IPS-18a (cell line): ENCODE data around the gene CCNH.

ENCODE experiments used
- H3K27ac ChIP-seq: one replicate; pipeline ENCODE4 v1.5.1; 2013; ENCODE audit warnings: low read length
- H3K27me3 ChIP-seq: one replicate; pipeline ENCODE4 v1.6.1; 2013; ENCODE audit warnings: mild to moderate bottlenecking, low read length; ENCODE audit not compliant: control insufficient read depth, insufficient read depth
- H3K36me3 ChIP-seq: one replicate; pipeline ENCODE4 v1.6.1; 2013; ENCODE audit warnings: low read depth, low read length; ENCODE audit not compliant: control insufficient read depth
- H3K4me1 ChIP-seq: one replicate; pipeline ENCODE4 v1.6.1; 2013; ENCODE audit warnings: low read depth, low read length; ENCODE audit not compliant: control insufficient read depth
- H3K4me3 ChIP-seq: one replicate; pipeline ENCODE4 v1.5.1; 2013; ENCODE audit warnings: low read length
- H3K9ac ChIP-seq: one replicate; pipeline ENCODE4 v1.6.1; 2013; ENCODE audit warnings: mild to moderate bottlenecking, low read length, moderate library complexity
- H3K9me3 ChIP-seq: one replicate; pipeline ENCODE4 v1.6.1; 2013; ENCODE audit warnings: low read depth, low read length; ENCODE audit not compliant: control insufficient read depth

CCNH gene

DNA sequence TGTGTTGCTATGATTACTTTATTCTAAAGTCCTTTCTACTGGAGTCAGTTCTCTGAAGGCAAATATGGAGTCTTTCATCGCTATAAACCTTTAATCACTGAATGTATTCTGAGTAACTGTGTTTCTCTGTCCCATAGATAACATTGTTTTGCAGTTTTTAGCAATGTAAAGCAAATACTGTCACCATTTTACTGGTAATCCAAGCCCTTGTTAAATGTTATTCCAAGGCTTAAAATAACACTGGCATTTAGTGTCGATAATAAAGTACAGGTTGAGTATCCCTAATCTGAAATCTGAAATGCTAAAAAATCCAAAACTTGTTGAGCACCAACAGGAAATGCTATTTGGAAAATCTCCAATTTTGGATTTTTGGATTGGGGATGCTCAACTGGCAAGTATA lies 24.6 kb downstream of the CCNH start:
- no peak overlapping the region for H3K27ac ChIP-seq
- H3K9me3 ChIP-seq: no peaks in the 10 kb centered on the region

DNA sequence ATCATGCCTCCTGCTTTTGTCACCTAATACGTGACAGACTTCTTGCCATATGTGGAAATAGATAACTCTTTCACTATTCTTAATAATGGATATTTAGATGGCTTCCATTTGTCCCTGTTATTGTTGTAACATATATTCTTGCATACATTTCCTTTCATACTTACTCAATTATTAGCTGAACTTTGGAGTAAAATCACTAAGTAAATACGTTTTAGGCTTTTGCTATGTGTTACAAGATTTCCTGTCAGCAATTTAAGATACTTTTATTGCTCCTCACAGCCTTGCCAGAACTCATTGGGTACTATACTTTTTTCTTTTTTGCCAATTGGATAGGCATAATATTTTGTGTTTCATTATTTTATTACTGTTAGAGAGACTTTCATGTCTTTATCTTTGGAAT lies 26.9 kb downstream of the CCNH start:
- H3K36me3 ChIP-seq: peaks cover 80% of the 10 kb centered on the region
- H3K27me3 ChIP-seq: no peaks in the 10 kb centered on the region
- no peak overlapping the region for H3K9ac ChIP-seq
- no peak overlapping the region for H3K4me3 ChIP-seq
- no peaks in the 10 kb centered on the region for H3K9me3 ChIP-seq
- no peak overlapping the region for H3K27ac ChIP-seq
- no peaks in the 10 kb centered on the region for H3K4me1 ChIP-seq

More for the DNA sequence above, 24.6 kb downstream of the CCNH start:
- Histone ChIP-seq H3K4me1 (no peaks in the 10 kb centered on the region), H3K4me3 (no peak overlapping the region), H3K36me3 (peaks cover 92% of the 10 kb centered on the region), H3K27me3 (no peaks in the 10 kb centered on the region), H3K9ac (no peak overlapping the region)

DNA sequence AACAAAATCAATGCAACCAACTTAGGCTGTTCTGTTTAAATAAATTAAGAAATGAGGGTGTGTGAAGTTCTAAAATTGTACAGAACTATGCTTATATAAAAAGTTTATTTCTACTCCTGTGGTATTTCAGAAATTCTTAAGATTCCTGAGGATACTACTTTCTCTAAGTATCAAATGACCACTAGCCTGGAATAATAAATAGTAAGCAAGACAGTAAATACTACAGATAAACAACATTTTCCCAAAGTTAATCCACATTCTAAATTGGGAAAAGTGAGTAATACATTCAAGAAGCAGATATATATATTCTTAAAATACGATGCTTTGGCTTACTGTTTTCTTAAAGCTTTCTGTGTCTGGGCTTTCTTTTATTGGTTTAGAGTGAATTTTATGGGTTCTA lies 29.5 kb downstream of the CCNH start:
- Histone ChIP-seq H3K27me3 (no peaks in the 10 kb centered on the region), H3K4me3 (no peak overlapping the region), H3K36me3 (peaks cover 78% of the 10 kb centered on the region), H3K9ac (no peak overlapping the region), H3K9me3 (no peaks in the 10 kb centered on the region), H3K27ac (no peak overlapping the region), H3K4me1 (no peaks in the 10 kb centered on the region)

DNA sequence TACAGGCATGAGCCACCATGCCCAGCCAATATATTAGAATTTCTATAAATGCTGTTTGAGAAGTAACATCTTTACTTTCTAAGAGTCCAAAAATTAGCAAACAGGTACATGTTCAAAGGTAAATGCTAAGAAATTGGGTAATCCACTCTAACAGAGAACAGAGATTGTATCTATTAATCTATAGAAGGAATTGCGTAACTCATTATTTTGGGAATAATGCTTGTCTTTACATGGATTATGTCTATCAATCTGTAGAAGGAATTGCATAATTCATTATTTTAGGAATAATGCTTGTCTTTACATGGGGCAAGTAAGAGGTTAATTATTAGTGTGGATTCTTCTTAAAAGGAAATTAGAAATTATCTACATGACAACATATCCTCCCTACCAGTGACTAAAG lies 30.5 kb downstream of the CCNH start:
- peaks cover 75% of the 10 kb centered on the region for H3K36me3 ChIP-seq

DNA sequence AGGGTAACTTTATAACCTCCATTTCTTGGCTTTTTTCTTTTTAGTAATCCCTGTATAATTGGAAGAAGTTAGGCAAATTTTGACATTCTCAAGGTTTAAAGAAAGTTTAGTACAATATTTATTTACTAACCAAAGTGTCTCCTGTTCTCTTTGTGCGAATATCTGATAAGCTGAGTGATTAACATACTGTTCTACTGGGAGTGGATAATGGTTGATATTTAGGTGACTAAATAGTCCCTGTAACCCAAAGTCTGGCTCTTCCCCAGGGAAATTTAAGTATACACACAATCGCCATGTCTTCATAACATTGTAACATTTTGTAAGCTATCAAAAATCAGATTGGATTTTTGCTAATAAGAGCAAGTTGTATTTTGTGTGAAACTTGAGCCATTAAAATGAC lies 40.0 kb downstream of the CCNH start:
- no peaks in the 10 kb centered on the region for H3K9me3 ChIP-seq
- no peak overlapping the region for H3K27ac ChIP-seq
- H3K36me3 ChIP-seq: peaks cover 36% of the 10 kb centered on the region
- no peaks in the 10 kb centered on the region for H3K27me3 ChIP-seq
- no peak overlapping the region for H3K9ac ChIP-seq
- no peak overlapping the region for H3K4me3 ChIP-seq
- H3K4me1 ChIP-seq: no peaks in the 10 kb centered on the region

More for the DNA sequence above, 30.5 kb downstream of the CCNH start:
- H3K9me3 ChIP-seq: no peaks in the 10 kb centered on the region
- H3K9ac ChIP-seq: no peak overlapping the region
- no peak overlapping the region for H3K27ac ChIP-seq
- H3K4me1 ChIP-seq: no peaks in the 10 kb centered on the region
- no peaks in the 10 kb centered on the region for H3K27me3 ChIP-seq
- no peak overlapping the region for H3K4me3 ChIP-seq

DNA sequence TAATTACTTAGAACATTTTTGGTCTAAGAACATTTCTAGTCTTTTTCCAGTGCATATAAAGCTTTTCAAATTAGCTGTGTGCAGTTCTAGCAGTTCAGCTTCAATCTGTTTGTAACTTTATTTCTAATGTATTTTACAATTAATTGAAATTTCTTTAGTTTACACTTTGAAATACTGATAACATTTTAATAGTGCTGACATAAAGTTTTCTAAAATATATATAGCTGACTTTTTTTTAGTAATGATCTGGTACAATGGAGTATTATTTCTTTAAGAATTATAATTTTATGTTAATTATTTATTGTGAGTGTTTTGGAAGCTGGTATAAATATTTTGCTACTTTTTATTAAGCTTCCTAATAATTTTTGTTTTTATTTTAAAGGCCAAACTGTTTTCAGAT lies 43.3 kb downstream of the CCNH start:
- H3K4me3 ChIP-seq: no peak overlapping the region
- no peak overlapping the region for H3K9ac ChIP-seq
- no peaks in the 10 kb centered on the region for H3K27me3 ChIP-seq
- H3K9me3 ChIP-seq: no peaks in the 10 kb centered on the region
- no peaks in the 10 kb centered on the region for H3K4me1 ChIP-seq
- no peak overlapping the region for H3K27ac ChIP-seq
- H3K36me3 ChIP-seq: peaks cover 19% of the 10 kb centered on the region

DNA sequence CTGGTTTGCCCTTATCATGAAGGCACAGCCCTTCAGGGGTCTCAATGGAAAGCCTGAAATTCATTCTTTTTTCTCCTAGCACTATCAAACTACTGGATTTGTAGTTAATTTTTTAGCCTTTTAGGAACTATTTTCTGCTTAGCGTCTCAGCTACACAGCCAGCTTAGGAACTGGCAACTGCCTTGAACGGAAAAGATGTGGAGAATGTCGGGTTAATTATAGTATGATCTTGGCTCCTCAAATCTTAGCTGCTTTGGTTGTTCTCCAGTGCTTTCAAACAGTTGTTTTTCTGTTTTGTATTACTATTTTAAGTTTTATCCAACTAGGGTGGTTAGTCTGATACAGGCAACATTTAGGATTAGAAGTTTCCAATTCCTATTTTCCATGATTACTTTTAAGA lies 44.1 kb downstream of the CCNH start:
- Histone ChIP-seq H3K27me3 (no peaks in the 10 kb centered on the region), H3K9ac (no peak overlapping the region), H3K9me3 (no peaks in the 10 kb centered on the region), H3K36me3 (peaks cover 19% of the 10 kb centered on the region), H3K4me3 (no peak overlapping the region), H3K27ac (no peak overlapping the region), H3K4me1 (no peaks in the 10 kb centered on the region)

DNA sequence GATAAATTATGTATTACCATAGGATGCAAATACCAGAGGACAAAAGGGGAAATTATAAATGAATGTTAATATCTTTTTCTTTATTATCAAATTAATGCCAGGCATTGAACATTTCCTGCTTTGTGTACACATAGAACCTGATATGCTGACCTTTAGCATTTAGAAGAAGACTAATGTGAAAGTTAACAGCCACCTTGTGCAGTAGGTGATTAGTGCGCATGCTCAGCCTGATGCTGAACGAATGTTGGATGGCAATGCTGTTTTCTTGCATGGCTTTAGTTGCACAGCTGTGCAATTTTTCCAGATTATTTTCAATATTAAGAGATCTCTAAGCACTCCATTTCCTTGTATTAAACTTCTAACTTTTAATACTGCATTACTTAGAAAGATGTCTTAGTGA lies 45.5 kb downstream of the CCNH start:
- no peak overlapping the region for H3K9ac ChIP-seq
- H3K36me3 ChIP-seq: peaks cover 11% of the 10 kb centered on the region
- H3K27me3 ChIP-seq: no peaks in the 10 kb centered on the region
- no peak overlapping the region for H3K4me3 ChIP-seq
- no peaks in the 10 kb centered on the region for H3K9me3 ChIP-seq
- no peak overlapping the region for H3K27ac ChIP-seq
- H3K4me1 ChIP-seq: no peaks in the 10 kb centered on the region

DNA sequence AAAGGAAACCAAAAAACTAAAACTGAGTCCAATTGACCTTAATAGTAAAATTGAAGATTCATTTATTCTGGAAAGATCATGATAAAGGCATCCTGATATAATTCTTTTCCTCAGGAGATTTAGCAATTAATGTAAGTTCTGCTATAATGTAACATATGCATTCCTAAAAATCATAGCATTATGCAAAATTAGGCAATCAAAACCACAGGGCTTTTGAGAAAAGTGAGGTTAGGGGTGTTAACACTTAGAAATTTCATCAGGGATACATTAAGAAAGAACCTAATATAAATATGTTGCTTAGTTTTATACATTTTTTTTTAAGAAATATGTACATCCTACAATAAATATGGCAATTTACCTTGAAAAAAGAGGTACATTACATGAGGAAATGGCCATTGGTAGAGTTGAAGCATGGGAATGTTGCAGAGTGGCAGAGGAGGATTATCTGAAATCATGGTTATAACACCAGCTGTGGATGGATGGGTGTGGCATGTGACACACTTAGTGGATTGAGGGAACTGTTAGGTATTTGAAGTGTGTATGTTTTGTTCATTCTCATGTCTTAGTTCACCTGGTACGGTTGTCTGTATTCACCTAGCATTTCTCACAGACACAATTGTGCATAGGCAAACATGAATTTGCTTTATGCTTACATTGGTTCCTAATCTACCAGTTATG lies 51.1 kb downstream of the CCNH start:
- Histone ChIP-seq H3K9ac (no peak overlapping the region), H3K27ac (no peak overlapping the region), H3K27me3 (no peaks in the 10 kb centered on the region), H3K9me3 (no peaks in the 10 kb centered on the region), H3K4me1 (no peaks in the 10 kb centered on the region), H3K4me3 (no peak overlapping the region), H3K36me3 (peaks cover 6% of the 10 kb centered on the region)

DNA sequence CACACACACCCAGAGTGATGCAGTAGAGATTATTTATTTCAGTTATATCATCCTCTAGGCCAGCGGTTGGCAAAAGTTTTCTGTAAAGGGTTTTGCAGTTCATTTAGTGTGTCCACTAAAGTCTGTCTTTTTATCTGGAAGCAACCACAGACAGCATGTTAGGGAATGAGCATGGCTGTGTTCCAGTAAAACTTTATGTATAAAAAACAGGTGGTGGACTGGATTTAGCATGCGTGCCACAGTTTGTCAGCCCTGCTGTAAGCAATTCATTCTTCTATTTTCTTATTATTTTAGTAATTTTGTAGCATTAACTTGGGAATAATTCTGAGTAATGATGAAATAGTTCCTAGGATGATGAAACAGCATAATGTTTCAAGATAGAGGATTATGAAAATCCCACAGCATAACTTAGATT lies 51.7 kb downstream of the CCNH start:
- Histone ChIP-seq H3K9me3 (no peaks in the 10 kb centered on the region), H3K27ac (no peak overlapping the region), H3K4me1 (no peaks in the 10 kb centered on the region), H3K9ac (no peak overlapping the region), H3K36me3 (peaks cover 2% of the 10 kb centered on the region), H3K4me3 (no peak overlapping the region), H3K27me3 (no peaks in the 10 kb centered on the region)

DNA sequence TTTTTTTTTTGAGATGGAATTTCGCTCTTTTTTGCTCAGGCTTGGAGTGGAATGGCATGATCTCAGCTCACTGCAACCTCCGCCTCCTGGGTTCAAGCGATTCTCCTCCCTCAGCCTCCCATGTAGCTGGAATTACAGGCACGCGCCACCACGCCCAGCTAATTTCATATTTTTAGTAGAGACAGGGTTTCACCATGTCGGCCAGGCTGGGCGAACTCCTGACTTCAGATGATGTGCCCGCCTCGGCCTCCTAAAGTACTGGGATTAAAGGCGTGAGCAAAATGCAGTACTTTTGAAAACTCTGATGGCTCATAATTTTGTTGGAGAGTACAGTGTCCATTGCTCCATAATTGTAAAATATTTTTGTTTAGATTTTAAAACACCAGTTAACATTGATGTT lies 52.6 kb downstream of the CCNH start:
- Histone ChIP-seq H3K9me3 (no peaks in the 10 kb centered on the region), H3K27ac (no peak overlapping the region), H3K36me3 (peaks cover 3% of the 10 kb centered on the region), H3K4me3 (no peak overlapping the region), H3K4me1 (no peaks in the 10 kb centered on the region), H3K9ac (no peak overlapping the region), H3K27me3 (no peaks in the 10 kb centered on the region)

DNA sequence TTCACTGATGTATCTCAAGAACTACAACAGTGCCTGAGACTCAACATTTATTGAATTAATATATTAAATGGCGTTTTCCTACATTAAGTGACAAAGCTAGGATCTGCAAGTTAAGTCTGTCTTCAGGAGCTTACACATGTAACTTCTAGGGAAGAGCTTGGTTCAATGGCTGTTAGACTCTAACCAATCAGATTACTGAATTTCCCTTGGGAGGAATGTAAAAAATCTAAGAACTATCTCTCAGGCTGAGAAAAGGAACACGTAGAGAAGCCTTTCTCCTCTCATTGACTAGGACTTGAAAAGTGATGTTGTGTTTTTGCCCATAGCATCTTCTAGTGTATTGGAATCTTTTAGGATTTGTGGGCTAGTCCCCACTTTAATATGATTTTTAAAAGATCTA lies 53.6 kb downstream of the CCNH start:
- Histone ChIP-seq H3K9ac (no peak overlapping the region), H3K9me3 (no peaks in the 10 kb centered on the region), H3K27ac (no peak overlapping the region), H3K27me3 (no peaks in the 10 kb centered on the region), H3K4me1 (no peaks in the 10 kb centered on the region), H3K4me3 (no peak overlapping the region), H3K36me3 (peaks cover 3% of the 10 kb centered on the region)
